Fibroblast of lung (primary cell): Measurements from ENCODE around the gene MAP4K4. TPM values are rescaled to one million over a fixed set of nuclear protein-coding genes. Genes with fewer than 3 reads are reported as not detected.

ENCODE experiments used
- DNase-seq, 2 donors: peaks; one replicate each; pipeline versions ENCODE4 v3.0.0 to v3.0.0-alpha.2; 2010; ENCODE audit warnings: low read depth in 2 of 2
- H2AFZ ChIP-seq: 2 replicates; pipeline ENCODE4 v1.5.1; 2012; ENCODE audit warnings: low read length, control low read depth, inconsistent platforms
- H3K27ac ChIP-seq: 2 replicates; pipeline ENCODE4 v1.5.1; 2011; ENCODE audit warnings: low read length, control low read depth; ENCODE audit not compliant: insufficient read depth
- H3K27me3 ChIP-seq: 2 replicates; pipeline ENCODE4 v1.5.1; 2011; ENCODE audit warnings: mild to moderate bottlenecking, low read length; ENCODE audit not compliant: control insufficient read depth, insufficient read depth
- H3K36me3 ChIP-seq: 2 replicates; pipeline ENCODE4 v1.5.1; 2011; ENCODE audit warnings: low read length; ENCODE audit not compliant: control insufficient read depth, insufficient read depth
- H3K4me1 ChIP-seq: 2 replicates; pipeline ENCODE4 v1.5.1; 2011; ENCODE audit warnings: low read length; ENCODE audit not compliant: control insufficient read depth, insufficient read depth; ENCODE audit errors: extremely low read depth
- H3K4me2 ChIP-seq: 2 replicates; pipeline ENCODE4 v1.5.1; 2011; ENCODE audit warnings: low read length, control low read depth; ENCODE audit not compliant: insufficient read depth; ENCODE audit errors: extremely low read depth
- H3K4me3 ChIP-seq, 4 experiments: fragments of 200-600 bp in 1 of 4; sonication (generic) in 1 of 4; replicated peaks in 1 of 4; 2 replicates each; pipeline ENCODE4 v1.5.1; 2011 to 2016; ENCODE audit warnings: low read length in 4 of 4, low read depth in 3 of 4, mild to moderate bottlenecking in 3 of 4, control low read depth in 2 of 4, inconsistent platforms in 1 of 4, mixed read lengths in 1 of 4; ENCODE audit not compliant: insufficient read depth in 1 of 4; ENCODE audit errors: control extremely low read depth in 1 of 4
- H3K79me2 ChIP-seq: 2 replicates; pipeline ENCODE4 v1.5.1; 2012; ENCODE audit warnings: mild to moderate bottlenecking, low read length, inconsistent platforms; ENCODE audit not compliant: control insufficient read depth, insufficient read depth
- H3K9ac ChIP-seq: 2 replicates; pipeline ENCODE4 v1.5.1; 2011; ENCODE audit warnings: mild to moderate bottlenecking, low read length, control low read depth; ENCODE audit not compliant: insufficient read depth
- H3K9me3 ChIP-seq: 2 replicates; pipeline ENCODE4 v1.5.1; 2012; ENCODE audit warnings: low read depth, low read length; ENCODE audit not compliant: control insufficient read depth, insufficient read depth
- H4K20me1 ChIP-seq: 2 replicates; pipeline ENCODE4 v1.5.1; 2011; ENCODE audit warnings: low read length; ENCODE audit not compliant: control insufficient read depth, insufficient read depth; ENCODE audit errors: extremely low read depth
- EZH2 ChIP-seq: IDR thresholded peaks from 2 replicates; pipeline ENCODE4 v1.5.1; 2012; ENCODE audit warnings: low read length, control low read depth, mild to moderate bottlenecking; ENCODE audit errors: missing control alignments
- polyA plus RNA-seq, 2 donors: library from polyadenylated mRNA; depleted of rRNA in 1 of 2; stranded (reverse) in 1 of 2; unstranded in 1 of 2; fragments of >200 nt; gene quantifications; 2 replicates each; pipeline ENCODE4 v1.2.1, GENCODE V29; 2011 to 2012; ENCODE audit warnings: missing spikeins in 1 of 2
- total RNA-seq: library from RNA; depleted of rRNA; stranded (reverse); fragments of >200 nt; gene quantifications from 2 replicates; pipeline ENCODE4 v1.2.1, GENCODE V29; 2014
- TF ChIP-seq, protein P1 (sequence below), 2 donors: IDR thresholded peaks in 1 of 2; conservative IDR thresholded peaks in 1 of 2; 1 replicate in 1 of 2; 2 replicates in 1 of 2; pipeline ENCODE4 v1.5.1; 2011 to 2012; ENCODE audit warnings: low read length in 2 of 2, control low read depth in 1 of 2, inconsistent platforms in 1 of 2, low read depth in 1 of 2, mild to moderate bottlenecking in 1 of 2

MAP4K4 gene
- total and polyA plus RNA-seq, 2 donors (not counting 1 experiment from before 2014, with no cell fraction given) = 113 to 164 TPM

DNA sequence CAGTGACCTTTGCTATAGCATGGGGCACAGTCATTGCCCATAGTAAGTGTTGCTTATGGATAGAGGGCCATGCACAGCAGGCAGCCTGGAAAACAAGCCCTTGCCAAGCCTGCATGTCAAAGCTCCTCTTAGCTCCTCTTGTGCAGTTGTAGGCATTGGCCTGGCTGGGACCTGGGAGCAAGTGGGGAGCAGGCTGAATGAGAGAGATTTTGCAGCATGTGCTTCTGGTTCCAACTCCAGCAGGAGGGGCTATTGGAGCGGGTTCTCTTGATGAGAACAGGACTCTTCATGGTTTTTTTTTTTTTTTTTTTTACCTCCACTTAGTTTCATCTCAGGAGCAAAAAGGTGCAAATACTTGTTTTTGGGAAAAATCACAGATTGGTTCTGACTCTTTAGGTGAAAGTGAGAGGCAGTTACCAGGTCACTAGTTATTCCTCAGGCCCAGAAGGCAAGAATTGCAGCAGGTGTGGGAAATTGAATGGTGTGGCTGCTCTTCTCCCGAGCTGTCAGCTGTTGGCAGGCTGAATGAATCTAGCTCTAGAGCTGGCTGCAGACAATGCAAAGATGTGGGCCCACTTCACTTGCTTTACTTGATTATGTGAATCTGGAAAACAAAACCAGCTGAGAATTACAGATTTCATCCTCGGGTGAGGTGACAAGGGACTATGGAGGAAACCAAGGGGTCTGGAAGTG lies 95.9 kb downstream of the MAP4K4 start:
- no peaks in the 10 kb centered on the region for H4K20me1 ChIP-seq

GRCh38 chr2:101794141-101794540 lies 96.6 kb downstream of the MAP4K4 start:
- Histone ChIP-seq H3K27ac (no peak overlapping the region), H3K4me3 (no peak overlapping the region), H2AFZ (no peak overlapping the region), H3K79me2 (peaks cover 90% of the 10 kb centered on the region), H3K4me2 (no peak overlapping the region), H4K20me1 (no peaks in the 10 kb centered on the region), H3K4me1 (peaks cover 12% of the 10 kb centered on the region), H3K9ac (no peak overlapping the region), H3K9me3 (no peaks in the 10 kb centered on the region), H3K36me3 (no peaks in the 10 kb centered on the region), H3K27me3 (no peaks in the 10 kb centered on the region)
- TF ChIP-seq EZH2 = no peak
- TF ChIP-seq, protein P1, sequence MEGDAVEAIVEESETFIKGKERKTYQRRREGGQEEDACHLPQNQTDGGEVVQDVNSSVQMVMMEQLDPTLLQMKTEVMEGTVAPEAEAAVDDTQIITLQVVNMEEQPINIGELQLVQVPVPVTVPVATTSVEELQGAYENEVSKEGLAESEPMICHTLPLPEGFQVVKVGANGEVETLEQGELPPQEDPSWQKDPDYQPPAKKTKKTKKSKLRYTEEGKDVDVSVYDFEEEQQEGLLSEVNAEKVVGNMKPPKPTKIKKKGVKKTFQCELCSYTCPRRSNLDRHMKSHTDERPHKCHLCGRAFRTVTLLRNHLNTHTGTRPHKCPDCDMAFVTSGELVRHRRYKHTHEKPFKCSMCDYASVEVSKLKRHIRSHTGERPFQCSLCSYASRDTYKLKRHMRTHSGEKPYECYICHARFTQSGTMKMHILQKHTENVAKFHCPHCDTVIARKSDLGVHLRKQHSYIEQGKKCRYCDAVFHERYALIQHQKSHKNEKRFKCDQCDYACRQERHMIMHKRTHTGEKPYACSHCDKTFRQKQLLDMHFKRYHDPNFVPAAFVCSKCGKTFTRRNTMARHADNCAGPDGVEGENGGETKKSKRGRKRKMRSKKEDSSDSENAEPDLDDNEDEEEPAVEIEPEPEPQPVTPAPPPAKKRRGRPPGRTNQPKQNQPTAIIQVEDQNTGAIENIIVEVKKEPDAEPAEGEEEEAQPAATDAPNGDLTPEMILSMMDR (conservative IDR thresholded peaks at IDR 0.05 in 1 of 2, IDR thresholded peaks at IDR 0.05 in 1 of 2; ENCODE audit: low read depth in 1 of 2, low read length in 2 of 2) = no peak
- peak in 1 of 2 donors; percentile 45 for DNase-seq

More for the DNA sequence above, 95.9 kb downstream of the MAP4K4 start:
- Histone ChIP-seq H3K9ac (no peak overlapping the region), H3K4me2 (no peak overlapping the region), H3K9me3 (no peaks in the 10 kb centered on the region), H2AFZ (no peak overlapping the region), H3K27ac (no peak overlapping the region), H3K79me2 (peaks cover 91% of the 10 kb centered on the region), H3K27me3 (no peaks in the 10 kb centered on the region), H3K36me3 (no peaks in the 10 kb centered on the region), H3K4me3 (no peak overlapping the region), H3K4me1 (peaks cover 16% of the 10 kb centered on the region)
- peak in 1 of 2 donors; percentile 32 for DNase-seq
- TF ChIP-seq EZH2 = no peak
- TF ChIP-seq, protein P1 (conservative IDR thresholded peaks at IDR 0.05 in 1 of 2, IDR thresholded peaks at IDR 0.05 in 1 of 2; ENCODE audit: low read depth in 1 of 2, low read length in 2 of 2) = peak in 1 of 2 donors; percentile 24

DNA sequence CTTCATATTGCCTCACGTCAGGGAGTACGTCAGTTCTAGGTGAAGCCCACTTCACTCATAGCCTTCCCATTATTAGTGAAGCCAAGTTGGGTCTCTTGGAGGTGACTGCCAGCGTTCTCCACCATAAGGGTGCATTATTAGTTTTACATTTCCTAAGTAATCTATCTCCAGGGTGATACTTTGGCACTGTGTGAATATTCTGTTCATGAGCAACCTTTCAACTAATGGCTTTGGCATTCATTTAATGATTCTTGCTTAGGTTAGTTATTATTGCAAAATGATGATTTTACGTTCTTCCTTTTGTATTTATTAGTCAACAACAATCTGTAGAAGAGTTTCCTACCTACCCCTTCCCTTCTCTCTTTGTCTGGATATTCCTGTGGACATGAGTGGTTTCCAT lies 97.5 kb downstream of the MAP4K4 start:
- Histone ChIP-seq H3K27me3 (no peaks in the 10 kb centered on the region), H3K9me3 (no peaks in the 10 kb centered on the region), H3K4me1 (peaks cover 5% of the 10 kb centered on the region), H3K36me3 (no peaks in the 10 kb centered on the region), H3K9ac (no peak overlapping the region), H4K20me1 (no peaks in the 10 kb centered on the region), H2AFZ (no peak overlapping the region), H3K79me2 (peaks cover 89% of the 10 kb centered on the region), H3K27ac (no peak overlapping the region), H3K4me2 (no peak overlapping the region), H3K4me3 (no peak overlapping the region)
- no peak for TF ChIP-seq EZH2
- TF ChIP-seq, protein P1 (conservative IDR thresholded peaks at IDR 0.05 in 1 of 2, IDR thresholded peaks at IDR 0.05 in 1 of 2; ENCODE audit: low read depth in 1 of 2, low read length in 2 of 2) = no peak
- no peak for DNase-seq
